Stimulated activated CD8-positive, alpha-beta memory T cell treated with anti-CD3 and anti-CD28 coated beads, Interleukin-15, amount 100 ng/mL, for 1 hour (primary cell): Measurements from ENCODE around the gene MTHFSD.

ENCODE experiments used
- DNase-seq: peaks from one replicate; pipeline ENCODE4 v3.0.0-alpha.2; 2020; ENCODE audit warnings: low read depth

The MTHFSD gene

DNA sequence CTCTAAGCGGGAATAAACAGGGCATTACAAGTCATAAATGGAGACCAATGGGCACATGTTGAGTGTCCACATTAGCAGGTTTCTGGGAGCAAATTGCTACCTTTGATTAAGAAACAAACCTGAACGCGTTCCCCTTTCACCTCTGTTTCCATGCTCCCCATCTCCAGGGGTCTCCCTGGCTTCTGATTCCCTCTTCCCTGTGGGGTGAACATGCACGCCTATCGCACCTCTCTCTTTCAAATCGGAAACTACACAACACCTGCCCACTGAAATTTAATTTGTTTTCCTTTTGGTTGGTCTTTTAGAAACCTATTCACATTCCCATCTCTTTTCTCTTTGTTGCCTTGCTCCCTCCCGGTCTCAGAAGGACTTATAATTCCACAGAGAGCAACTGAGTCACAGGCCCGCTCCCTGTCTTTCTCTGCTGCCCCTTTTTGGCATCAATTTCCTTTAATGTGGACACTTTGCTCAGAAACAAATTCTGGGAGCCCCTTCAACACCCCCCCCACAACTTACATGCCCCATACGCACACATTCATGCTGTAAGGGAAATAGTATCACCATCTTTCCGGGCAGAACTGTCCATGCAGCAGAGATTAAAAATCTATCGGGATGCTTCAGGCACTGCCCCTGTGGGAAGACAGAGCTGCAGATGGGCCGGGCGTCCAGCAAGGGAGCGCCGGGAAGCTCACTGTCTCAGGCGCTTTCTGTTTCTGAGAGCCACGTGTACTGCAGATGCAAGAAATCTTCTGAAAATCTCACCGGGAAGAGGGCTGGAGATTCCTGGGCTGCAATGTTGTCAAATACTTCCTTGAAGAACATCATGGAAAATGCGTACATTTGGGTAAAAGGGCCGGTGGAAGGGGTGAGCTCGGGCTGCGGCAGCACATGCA, 51.9 kb downstream of the MTHFSD start:
- no peak for DNase-seq

DNA sequence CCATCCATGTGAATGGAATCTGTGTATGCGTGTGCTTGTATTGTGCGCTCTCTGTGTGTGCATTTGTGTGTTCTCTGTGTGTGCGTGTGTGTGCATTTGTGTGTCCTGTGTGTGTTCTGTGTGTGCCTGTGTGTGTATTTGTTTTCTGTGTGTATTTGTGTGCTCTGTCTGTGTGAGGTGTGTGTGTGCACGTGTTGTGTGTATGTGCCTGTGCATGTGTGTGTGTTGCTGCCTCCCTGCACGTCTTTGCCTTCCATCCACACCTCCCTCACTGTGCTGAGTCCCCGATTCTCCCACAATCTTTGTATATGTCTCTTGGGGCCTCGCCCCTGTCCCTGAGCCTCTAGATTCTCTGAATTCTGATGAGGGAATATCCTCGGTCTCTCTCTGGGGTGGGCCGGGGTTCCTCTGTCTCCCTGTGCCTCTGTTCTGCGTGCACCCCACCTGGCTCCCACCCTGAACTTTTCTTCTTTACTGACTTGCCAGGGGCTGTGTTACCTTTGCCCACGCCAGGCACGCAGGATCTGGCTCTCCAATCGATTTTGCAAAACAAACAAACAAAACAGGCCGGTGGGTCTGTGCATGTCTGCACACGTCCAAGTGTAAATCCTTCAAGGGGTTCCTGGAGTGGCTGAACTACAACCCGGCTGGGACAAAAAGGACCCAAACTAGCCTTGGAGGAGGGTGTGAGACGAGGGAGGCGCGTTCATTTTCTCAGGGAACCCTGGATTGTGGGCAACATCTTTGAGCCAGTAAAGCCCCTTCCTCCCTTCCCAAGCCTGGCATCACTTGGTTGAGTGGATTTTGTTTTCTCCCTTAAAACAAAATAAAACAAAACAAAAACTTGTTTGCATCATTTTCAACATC, 52.8 kb downstream of the MTHFSD start:
- no peak for DNase-seq

DNA sequence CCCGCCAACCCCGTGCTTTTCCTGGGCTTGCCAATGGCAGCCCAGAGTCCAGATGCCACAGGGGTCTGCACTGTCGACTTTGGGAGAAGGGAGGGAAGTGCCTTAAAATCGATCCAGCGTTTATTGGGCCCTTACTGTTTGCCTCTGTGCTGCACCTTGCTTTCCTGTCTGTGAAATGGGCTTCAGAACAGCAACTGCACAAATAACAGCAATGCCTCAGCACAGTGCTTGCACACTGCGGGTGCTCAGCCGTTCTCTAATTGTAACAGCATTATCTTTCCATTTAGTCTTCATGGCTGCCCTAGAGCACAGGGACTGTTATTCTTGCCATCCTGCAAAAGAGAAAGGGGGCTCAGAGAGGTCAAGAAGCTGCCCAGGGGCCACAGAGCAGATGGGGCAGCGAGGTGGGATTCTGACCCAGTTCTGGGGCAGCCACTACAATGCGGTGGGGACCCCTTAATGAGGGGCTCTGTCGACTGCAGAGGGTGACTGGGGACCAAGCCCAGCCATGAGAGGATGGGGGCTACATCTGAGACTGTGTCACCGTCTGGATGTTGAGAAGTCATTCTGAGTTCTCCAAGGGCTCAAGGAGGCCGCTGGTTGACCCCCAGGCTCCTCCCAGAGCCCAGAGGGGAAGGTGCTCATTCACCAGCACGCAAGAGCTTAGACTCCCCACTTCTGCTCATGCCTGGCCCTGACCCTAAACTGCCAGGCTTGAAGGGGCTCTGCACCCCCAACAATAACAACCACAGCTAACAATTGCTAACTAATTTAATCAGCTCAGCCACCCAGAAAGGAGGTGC, 54.1 kb downstream of the MTHFSD start:
- DNase-seq: no peak

DNA sequence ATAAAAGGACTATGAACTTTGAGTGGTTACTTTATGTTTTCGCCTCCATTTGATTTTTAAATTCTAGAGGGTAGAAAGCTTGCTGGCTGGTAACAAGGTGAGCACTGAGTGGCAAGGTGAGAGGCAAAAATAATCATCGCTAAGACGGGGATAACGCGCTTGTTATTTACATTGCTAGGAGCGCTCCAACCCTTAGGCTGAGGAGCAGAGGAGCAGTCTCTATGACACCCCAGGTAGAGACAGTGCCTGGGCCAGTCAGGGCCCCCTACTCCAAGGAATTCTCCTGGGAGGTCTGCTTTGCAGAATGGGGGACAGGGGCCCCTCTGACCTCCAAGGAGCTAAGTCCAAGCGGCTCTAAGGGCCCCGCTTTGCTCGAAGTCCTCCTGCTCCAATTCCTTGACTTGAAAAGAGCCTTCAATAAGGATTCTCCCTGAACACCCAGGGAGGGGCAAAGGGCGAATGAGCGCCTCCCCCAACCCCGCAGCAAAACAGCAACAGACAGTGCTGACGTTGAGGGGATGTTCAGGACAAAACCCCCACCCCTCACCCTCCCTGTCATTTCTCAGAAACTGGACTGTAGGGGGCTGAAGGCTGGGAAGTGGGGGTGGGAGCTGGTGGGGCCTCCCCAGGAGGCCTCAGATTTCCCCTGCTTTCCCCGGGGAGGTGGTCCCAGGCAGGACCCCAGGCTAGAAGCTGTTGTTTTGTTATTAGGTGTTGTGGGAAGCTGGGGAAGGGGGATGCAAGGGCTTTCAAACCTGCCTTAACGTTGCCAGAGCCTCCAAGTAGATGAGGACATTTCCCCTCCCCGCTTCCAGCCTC, 54.9 kb downstream of the MTHFSD start:
- no peak for DNase-seq

DNA sequence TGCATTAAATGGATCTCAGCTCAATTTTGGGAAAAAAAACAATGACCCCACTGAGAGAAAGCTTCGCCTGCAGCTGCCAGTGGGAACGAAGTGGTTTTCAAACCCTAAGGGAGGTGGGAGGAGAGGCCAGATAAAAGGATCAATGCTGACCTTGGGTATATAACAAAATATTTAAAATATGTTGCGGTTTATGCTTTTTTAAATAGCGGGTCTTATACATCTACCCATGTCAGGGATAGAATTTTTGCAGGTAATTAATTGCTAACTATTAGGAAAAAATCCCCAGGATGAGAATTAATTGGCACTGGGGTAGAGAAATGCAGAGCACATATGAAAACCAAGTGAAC, 55.6 kb downstream of the MTHFSD start:
- no peak for DNase-seq

DNA sequence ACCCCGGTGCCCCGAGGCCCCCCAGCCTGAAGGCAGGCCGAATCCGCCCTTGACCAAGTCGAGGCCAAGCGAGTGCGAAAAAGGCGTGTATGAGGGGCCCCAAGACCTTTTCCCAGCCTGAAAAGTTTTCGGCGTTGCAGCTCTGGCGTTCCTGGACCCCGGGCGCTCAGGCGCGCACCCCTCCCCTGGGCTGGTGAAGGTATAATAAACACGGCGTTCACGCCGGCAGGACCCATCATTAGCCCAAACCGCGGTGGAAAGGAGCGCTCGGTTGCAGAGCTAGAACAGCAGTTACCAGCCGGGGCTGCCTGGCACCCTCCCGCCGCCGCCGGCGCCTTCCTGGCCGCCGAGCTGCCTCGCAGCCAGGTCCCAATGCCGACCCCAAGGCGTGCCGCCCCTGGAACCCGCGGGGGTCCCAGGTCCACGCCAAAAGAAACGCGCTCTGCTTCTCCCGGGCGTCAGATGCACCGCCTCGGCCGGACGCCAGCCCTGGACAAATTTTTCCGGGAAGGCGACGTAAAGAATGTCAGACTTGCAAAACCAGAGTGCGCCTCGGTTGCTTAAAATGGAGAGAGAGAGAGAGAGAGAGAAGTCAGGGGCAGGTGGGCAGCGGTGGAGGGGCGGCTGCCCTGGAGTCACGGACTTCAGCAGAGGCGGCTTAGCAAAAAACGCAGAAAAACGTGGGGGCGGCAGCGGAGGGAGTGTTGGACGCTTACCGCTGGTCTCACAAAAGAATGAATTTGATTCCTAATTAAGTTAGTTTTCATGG, 56.2 kb downstream of the MTHFSD start:
- no peak for DNase-seq

DNA sequence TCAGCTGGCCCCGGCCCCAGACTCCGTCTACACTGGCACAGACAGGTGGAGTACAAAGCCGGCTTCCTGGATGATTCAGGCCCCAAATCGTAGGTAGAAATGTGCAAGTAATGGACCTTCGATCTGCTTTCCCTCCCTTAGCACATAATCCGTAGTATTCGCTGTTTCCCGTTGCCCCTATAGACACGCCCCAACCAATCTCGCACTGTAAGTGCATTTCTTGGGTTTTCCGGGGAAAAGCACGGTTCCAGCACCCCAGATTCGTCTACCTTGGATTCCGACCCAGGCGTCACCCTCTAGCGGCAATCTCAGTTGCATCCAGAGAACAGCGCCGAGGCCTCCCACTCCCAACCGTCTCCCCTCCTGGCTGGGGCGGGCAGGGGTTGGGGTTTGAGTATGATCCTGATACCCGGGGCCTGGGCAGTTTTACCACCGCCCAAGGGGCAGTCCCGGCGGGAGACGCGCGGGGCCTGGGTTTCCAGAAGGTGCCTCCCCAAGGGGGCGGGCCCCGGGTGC, 56.8 kb downstream of the MTHFSD start:
- DNase-seq: no peak

DNA sequence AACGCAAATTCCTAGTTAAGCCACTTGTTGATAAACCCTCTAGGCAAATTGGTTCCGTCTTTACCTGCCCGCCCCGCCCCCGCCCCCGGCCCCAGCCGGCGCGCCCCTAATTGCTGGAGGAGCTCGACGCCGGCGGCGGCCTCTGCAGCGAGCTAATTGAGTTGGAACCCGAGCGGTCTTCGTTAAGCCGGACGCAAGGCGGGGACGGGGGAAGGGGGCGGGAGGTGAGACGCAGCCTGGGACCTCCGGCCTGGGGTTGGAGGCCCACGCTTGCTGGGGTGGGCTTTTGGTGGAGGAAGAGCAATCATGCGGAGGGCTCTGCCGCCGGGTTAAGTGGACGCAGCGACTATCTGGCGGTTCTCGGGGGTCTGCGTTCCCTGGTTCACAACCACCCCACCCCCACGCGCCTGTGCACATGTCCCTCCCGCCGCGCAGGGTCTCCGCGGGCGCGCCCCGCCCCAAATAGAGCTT, 57.4 kb downstream of the MTHFSD start:
- DNase-seq: no peak

DNA sequence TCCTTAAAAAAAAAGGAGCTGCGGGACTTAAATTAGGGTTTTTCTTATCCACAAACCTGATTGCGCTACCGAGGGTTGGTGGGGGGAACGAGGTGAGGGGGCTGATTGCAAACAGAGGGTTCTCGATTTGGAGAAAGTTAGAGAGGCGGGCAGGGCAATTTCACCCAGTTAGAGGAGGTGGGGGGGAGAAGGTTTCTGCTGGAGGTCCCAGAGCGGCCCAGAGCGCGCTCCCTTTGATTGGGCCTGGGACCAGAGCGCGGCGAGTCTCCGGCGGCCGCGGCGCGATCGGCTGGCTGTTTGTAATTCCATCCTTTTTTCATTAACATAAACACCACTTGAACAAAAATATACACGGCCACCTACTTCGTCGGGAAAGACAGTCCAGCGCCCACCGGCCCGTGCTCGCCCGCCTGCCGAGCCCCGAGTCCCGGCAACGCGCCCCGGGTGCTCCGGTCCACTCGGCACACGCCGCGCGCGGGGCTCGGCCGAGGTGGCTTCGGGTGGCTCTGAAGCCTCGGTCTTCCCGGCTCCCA, 58.0 kb downstream of the MTHFSD start:
- no peak for DNase-seq

DNA sequence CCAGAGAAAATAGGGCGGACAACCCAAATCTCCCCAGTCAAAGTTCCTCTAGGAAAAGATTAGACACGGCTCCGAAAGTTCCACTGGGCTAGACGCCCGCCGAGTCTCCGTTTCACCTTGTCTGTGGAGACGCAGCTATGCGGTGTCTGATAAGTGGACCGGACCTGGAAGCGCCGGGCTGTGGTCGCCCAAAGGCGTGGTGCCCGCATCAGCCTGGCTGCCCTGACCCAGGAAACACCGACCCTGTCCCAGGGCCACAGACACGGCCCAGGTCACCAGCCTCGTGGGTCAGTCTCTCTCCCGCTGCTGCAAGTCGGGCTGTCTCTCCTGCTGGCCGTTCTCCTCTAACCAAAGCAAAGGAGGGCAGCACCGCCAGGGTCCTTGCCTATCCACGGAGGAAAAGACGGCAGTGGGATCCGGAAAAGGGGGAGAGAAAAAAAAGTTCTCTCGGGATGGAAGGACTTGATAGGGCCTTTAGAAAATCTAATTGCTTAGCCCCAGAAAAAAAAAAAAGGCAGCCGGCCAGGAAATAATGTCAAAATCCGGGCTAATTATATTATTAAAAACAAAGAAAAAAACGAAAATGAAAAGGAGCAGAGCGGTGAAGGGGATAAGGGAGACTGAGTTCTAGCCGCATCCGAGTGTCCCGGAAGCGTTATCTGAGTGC, 58.6 kb downstream of the MTHFSD start:
- DNase-seq: no peak

DNA sequence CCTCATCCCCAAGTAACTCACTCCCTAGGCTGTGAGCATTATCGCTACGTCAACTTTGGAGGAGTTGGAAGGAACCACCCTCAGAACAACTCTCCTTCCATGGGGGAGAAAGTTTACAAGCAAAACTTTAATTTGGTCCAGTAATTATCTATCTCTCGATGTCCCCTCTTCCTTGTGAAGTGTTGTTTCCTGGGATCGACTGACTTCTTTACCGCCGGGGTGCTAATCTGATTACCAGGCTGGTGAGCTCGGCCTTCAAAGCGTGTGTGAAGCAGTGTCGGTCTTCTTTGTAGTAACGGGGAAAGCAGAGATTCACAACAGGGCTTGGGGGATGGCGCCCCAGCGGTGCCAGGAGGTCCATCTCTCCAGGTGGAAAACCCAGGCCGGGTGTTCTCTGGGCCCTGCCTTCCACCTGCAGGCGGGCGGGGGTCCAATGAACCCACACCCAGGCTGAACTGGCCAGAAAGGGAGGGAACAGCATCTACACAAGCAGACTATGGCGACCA, 59.2 kb downstream of the MTHFSD start:
- DNase-seq: no peak

DNA sequence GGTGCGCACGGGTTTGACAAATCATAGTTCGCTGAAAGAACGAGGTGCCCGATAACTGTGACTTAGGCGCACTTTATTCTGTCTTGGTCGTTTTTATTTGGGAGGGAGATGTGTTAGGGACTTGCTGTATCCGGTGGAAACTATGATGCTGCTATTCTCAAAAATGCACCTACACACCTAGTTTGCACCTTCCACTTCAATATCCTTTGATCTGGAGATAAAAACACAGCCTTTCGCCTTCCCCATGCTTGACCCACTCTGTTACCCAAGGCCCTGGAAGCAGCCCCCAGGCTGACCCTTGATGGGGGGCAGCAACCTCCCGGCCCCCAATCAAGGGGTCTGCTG, 59.7 kb downstream of the MTHFSD start:
- no peak for DNase-seq

DNA sequence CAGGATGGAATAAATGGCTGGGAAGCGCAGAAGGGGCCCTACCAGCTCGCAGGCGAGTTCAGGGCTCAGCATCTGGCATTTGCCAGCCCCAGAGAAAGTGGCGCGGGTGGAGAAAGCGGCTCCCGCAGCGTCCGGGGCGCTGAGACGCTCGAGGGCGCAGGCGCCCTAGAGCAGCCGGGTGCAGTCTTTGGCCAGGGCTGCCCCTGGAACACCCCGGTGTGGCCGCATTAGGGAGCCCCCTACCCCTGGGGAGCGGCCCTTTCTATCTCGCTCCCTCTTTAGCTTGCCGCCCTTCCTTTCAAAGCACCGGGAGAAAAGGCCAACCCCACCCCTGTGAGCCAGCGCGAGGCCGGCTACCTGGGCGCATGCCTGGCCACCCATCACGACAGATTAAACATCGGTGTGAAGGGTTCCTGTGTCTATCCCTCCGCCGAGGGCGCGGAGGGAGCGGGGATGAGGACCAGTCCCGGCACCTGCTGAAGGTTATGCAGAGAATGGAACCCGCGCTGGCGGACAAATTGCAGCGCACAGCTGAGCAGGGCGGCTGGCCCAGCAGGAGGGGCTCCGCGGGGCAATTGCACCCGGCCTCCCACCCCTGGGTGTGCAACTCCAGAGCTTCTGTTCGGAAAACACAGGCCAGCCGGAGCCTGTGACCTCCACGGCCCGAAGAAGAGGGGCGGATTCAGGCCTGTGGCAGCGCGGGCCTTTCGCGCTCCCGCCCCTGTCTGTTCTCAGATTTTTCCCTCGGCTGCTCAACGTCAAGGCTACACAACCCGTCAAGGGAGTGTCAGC, 60.3 kb downstream of the MTHFSD start:
- no peak for DNase-seq

DNA sequence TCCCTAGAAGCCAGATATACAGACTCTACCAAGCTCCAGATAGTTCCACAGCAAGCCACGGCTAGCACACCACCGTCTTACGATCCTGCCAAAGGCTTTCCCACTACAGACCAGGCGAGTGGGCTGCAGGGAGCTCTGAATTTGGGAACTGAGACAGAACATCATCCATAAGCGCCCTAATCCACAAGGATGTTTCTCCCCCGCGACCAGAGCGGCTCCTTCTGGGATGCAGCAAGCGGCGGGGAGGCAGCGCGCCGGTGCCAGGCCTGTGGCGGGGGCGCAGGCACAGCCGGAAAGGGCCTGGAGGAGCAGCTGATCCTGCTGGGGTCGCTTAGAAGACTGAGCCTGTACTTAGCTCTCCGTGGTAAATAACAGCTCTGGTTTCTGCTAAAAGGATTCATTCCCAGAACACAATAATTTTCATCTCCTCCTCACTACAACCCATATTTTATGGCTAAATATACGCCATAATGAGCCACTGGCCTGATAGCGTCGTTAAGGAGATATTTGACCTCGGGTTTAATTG, 60.9 kb downstream of the MTHFSD start:
- DNase-seq: no peak

DNA sequence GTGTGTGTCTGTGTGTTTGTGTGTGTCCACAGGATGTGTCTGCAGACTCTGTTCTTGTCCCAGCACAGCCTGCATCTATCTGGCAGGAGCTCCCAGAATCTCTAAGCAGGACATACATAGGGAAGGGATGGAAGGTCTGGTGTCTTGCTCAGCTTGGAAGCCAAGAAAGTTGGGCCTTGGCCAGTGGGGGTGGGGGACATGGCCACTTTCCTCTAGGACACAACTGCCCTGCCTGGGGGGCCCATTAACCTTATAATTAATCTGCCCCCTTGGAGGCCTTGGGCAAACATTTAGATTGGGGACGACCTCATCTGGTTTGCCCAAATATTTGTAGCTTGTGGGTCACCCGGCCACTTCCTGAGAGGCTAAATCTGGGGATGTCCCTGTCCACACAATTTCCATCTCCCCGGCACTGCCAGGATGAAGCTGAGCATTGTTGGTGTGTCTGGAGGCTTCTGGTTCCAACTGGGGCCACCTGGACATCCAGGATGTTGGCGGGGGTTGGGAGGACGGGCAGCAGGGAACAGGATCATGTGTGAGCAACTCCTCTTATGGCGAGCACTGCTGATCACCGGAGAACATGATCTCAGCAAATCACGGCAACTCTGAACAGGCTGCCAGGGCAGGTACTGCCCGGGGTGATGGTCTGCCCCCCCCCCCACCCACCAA, 61.9 kb downstream of the MTHFSD start:
- DNase-seq: no peak

DNA sequence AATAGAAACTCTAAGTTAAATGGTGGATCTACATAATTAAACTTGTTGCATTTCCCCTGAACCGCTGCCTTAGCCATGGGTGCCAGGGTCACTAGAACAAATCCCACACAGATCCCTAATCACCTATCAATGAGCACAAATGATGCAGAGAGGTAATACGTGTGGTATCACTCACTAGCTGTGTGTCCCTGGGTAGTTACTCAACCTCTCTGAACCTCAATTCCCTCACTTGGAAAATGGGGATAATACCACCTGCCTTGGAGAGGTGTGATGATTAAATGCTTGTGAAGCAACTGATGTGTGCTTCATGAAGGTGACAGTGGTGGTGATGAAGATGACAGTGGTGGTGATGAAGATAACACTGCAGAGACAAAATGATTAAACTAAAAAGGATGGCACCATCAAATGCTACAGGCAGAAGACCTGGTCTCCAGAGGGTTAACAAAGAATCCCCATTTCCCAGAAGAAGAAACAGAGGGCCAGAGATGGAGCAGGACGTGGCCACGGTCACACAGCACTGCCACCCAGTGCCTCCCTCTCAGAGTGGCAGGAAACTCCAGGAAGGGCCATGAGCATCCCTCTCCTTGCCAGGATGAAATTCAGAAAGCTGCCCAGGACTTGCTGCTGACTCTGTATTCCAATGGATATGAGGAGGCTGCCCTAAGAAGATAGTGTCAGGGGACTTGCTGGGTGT, 62.6 kb downstream of the MTHFSD start:
- no peak for DNase-seq

DNA sequence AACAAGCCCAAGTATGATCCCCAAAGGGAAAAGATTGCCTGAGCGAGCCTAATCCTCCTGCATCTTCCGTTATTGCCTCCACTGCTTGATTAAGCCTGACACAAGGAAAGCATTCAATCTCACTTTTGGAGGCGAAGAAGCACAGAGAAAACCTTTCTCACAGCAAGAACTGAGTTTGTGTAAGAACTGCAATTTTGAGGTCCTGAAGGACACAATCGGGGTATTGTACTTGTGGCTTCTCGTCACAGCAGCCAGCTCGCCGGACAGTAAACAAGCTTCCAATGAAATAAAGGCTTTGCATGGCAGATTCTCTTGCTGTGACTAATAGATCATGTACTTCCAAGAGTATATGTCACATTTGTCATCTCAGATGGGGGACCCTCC, 63.4 kb downstream of the MTHFSD start:
- no peak for DNase-seq
